ENCODE measurements around the gene NAE1.

Gene NAE1

DNA sequence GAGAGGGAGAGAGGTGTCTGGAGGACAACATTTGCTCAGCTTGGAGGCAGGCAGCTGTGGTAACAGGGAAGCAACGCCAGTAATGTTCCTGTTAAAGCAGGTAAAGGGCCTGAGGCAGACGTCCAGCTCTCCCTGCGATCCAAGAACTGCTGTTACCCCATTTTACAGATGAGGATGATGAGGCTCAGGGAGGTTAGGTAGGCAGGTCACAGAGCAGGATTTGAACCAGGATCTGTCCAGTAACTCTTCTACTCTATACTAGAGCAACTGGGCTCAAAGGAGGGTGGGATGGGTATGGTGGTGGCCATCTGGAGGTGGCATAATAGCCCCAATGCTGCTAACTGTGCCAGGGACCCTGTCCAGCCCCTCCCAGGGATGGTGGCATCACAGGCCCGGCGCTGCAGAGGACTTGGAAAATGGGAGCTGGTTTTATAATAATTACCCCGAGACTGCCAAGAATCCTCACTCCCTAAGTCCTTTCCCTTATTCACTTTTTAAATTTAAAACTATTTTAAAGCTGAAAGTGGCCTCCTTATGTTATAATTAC, 25.5 kb upstream of the NAE1 start:
- TF ChIP-seq, protein P1, sequence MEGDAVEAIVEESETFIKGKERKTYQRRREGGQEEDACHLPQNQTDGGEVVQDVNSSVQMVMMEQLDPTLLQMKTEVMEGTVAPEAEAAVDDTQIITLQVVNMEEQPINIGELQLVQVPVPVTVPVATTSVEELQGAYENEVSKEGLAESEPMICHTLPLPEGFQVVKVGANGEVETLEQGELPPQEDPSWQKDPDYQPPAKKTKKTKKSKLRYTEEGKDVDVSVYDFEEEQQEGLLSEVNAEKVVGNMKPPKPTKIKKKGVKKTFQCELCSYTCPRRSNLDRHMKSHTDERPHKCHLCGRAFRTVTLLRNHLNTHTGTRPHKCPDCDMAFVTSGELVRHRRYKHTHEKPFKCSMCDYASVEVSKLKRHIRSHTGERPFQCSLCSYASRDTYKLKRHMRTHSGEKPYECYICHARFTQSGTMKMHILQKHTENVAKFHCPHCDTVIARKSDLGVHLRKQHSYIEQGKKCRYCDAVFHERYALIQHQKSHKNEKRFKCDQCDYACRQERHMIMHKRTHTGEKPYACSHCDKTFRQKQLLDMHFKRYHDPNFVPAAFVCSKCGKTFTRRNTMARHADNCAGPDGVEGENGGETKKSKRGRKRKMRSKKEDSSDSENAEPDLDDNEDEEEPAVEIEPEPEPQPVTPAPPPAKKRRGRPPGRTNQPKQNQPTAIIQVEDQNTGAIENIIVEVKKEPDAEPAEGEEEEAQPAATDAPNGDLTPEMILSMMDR (IDR thresholded peaks at IDR 0.05): no peak

DNA sequence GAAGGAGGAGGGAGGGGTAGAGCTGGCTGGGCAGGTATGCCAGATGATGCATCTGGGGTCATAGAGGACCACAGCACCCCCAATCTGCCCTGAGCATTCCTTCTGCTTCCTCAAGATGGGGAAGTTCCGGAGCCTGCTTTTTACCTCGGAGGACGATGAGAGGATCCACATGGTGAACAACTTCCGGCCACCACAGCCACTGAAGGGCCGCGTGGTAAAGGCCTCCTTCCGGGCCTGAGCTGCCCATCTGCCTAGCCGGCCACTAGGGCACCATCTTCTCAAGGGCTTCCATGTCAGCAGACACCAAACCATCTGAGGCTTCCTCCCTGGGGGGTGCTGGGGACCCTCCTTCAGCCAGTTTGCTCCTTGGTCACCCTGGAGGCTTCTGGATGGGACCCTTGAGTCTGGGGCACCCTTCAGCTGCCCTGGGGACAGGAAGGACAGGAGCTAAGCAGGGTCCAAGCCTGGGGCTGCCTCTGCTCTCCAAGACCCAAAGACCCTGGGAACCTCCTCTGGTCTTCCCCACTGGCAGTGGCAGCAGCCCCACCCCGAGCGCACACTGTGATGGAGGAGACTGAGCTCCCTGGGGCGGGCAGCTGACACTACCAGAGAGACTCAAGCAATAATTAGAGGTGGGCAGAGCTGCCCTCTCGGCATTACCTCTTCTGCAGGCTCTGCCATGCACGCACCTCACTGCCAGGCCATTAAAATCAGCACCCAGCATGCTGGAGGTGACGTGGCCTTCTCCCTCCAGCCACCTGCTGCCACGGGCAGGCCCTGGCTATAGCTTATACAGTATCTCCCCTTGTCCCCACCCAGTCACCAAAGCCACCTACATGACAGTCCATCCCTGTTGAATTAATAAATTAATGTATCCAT, 22.7 kb upstream of the NAE1 start:
- TF ChIP-seq, protein P1 (IDR thresholded peaks at IDR 0.05): no peak

DNA sequence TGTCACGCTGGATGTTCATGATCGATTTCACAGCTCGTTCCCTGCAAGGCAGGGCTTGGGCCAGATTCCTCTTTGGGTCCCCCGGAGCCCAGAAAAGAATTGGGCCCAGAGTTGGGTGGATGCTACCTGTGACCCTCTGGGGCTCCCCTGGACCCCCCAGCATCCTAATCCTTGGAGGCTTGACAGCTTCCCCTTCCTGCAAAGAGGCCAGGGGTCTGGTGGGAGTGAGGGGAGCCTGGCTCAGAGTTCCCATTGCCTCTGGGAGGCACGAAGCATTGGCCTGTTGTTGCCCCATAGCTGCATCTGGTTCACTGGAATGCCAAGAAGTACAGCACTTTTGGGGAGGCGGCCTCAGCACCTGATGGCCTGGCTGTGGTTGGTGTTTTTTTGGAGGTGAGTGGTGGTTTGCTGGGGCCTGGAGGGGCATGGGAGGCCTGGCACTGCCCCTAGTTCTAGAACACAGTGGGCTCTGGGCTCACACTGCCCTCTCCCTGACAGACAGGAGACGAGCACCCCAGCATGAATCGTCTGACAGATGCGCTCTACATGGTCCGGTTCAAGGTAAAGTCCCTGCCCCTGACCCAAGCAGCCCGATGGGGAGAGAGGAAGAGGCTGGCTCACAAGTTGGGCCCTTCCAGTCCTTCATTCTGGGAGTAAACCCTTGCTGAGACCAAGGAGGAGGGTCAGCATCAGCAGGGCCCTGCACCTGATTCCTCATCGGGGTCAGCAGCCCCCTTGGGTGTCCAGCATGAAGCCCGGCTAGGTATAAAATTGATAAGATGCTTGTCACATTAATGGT, 20.6 kb upstream of the NAE1 start:
- TF ChIP-seq, protein P1 (IDR thresholded peaks at IDR 0.05): no peak

DNA sequence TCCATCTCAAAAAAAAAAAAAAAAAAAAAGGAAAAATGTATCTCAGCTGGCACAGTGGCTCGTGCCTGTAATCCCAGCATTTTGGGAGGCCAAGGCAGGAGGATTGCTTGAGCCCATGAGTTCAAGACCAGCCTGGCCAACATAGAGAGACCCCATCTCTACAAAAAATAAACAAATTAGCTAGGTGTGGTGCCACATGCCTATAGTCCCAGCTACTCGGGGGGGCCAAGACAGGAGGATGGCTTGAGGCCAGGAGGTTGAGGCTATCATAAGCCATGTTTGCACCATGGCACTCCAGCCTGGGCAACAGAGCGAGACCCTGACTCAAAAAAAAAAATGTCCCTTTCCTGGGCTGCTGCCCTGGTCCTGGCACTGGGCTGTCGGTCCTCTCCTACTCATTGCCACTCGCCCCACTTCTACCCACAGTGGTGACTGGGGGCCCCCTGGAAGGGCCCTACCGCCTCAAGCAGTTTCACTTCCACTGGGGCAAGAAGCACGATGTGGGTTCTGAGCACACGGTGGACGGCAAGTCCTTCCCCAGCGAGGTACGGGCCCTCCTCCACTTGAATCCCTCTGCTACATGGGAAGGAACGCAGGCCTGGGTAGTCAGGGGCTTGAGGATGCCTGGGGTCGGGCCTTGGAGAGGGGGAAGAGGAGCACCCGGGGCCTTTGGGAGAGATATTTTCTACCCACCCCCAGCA, 19.5 kb upstream of the NAE1 start:
- TF ChIP-seq, protein P1 (IDR thresholded peaks at IDR 0.05): no peak

DNA sequence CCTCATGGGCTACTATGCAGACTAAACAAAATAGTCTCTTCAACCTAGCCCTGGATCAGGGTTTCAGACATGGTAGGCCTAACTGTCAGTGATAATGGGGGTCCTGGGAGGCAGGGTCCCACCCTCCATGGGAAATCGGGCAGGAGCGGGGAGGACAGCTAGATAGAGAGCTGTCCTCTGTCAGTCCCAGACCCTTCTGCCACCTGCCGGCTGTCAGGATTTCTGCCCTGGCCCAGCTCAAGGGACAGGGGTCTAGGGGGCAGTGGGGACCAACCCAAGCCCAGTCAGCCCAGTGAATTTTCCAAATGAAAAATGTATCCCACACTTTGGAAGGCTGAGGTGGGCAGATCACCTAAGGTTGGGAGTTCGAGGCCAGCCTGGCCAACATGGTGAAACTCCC, 18.8 kb upstream of the NAE1 start:
- TF ChIP-seq, protein P1 (IDR thresholded peaks at IDR 0.05): no peak

DNA sequence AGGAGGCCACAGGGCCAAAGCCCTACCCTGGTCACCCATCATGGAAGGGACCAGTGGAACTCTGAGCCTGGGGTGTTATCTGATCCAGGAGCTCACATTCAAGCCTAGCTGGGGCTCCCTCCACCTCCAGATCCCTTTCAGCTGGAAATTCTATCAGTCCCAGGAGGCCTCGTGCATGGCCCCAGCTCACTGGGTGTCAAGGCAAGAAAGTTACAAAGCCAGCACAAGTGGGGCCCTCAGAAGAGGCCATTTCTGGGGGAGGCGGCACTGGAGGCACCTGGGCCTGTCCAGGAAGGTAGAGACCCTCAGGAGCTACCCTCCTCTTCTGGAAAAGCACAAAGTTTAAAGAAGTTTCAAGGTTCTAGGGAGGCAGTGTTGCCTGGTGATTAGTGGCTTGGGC, 18.2 kb upstream of the NAE1 start:
- TF ChIP-seq, protein P1 (IDR thresholded peaks at IDR 0.05): no peak

DNA sequence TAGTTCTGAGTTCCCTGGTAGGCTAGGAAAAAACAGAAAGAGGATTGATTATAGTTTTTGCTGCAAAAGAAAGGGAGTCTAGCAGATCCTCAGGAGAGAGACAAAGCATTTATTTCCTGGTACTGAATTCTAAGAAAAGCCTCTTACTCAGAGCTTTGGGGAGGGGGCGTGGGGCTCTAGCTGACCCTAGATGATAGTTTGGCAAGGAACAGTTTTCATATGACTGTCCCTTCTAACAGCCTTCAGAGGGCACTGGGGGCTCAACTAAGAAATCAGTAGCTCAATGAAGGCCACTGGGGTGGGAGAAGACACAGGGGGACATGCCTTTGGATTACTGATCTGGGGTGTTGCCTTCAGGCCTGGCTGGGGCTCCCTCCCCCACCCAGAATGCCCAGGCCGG, 17.4 kb upstream of the NAE1 start:
- TF ChIP-seq, protein P1 (IDR thresholded peaks at IDR 0.05): no peak
